Measurements from ENCODE around the gene EPHB6.
A peak's percentile ranks its signal among the peaks of the same experiment; 100 is the strongest.

The EPHB6 gene

GRCh38 chr7:142876236-142876960, 21.5 kb downstream of the EPHB6 start:
- DNase-seq (ENCODE audit: low read depth): no peak
- TF ChIP-seq CTCF (IDR thresholded peaks at IDR 0.05; ENCODE audit: control insufficient read depth, extremely low read depth, insufficient read depth): no peak
- no peak overlapping the region for H3K4me3 ChIP-seq (ENCODE audit: low read depth, low read length)

GRCh38 chr7:142876991-142877910, 22.4 kb downstream of the EPHB6 start:
- no peak overlapping the region for H3K4me3 ChIP-seq (ENCODE audit: low read depth, low read length)
- no peak for TF ChIP-seq CTCF (IDR thresholded peaks at IDR 0.05; ENCODE audit: control insufficient read depth, extremely low read depth, insufficient read depth)
- no peak for DNase-seq (ENCODE audit: low read depth)

- no peak for DNase-seq (ENCODE audit: low read depth)
- no peak overlapping the region for H3K4me3 ChIP-seq (ENCODE audit: low read depth, low read length)
- TF ChIP-seq CTCF (IDR thresholded peaks at IDR 0.05; ENCODE audit: control insufficient read depth, extremely low read depth, insufficient read depth): no peak
These were observed 23.4 kb downstream of the EPHB6 start for GRCh38 chr7:142878315-142878714.

- no peak for TF ChIP-seq CTCF (IDR thresholded peaks at IDR 0.05; ENCODE audit: control insufficient read depth, extremely low read depth, insufficient read depth)
- H3K4me3 ChIP-seq (ENCODE audit: low read depth, low read length): no peak overlapping the region
- no peak for DNase-seq (ENCODE audit: low read depth)
These were observed 24.2 kb downstream of the EPHB6 start for GRCh38 chr7:142879060-142879459.

GRCh38 chr7:142880876-142881505, 26.1 kb downstream of the EPHB6 start:
- TF ChIP-seq CTCF (IDR thresholded peaks at IDR 0.05; ENCODE audit: control insufficient read depth, extremely low read depth, insufficient read depth): peak; percentile 81
- no peak for DNase-seq (ENCODE audit: low read depth)
- H3K4me3 ChIP-seq (ENCODE audit: low read depth, low read length): no peak overlapping the region

- H3K4me3 ChIP-seq (ENCODE audit: low read depth, low read length): no peak overlapping the region
- TF ChIP-seq CTCF (IDR thresholded peaks at IDR 0.05; ENCODE audit: control insufficient read depth, extremely low read depth, insufficient read depth): no peak
- DNase-seq (ENCODE audit: low read depth): no peak
These were observed 26.9 kb downstream of the EPHB6 start for GRCh38 chr7:142881586-142882337.

Data from LNCaP clone FGC (cell line).